HCT116 (cell line): ENCODE data around the gene PRDM1. TPM values are rescaled to one million over a fixed set of nuclear protein-coding genes. Genes with fewer than 3 reads are reported as not detected.

Experiments used
- ATAC-seq: fragments of 200-7000 bp; cut with Tn5 transposase; 2 replicates; pipeline ENCODE4 v1.9.1; 2020; ENCODE audit warnings: mild to moderate bottlenecking, moderate library complexity
- BruUV-seq: library from RNA; stranded (reverse); fragments of 400-500 nt; replicated peaks from 2 replicates; lab custom pipeline; 2021; lab: Mats Ljungman, UMichigan
- CTCF ChIA-PET: fragments of 300-600 bp; sonication (Branson Sonifier 250); formaldehyde crosslinking; loops from one replicate; lab custom pipeline; 2021; ENCODE audit warnings: antibody characterized with exemption; lab: Charles Lee
- POLR2A ChIA-PET: fragments of 300-600, 350-600 bp; sonication (Branson Sonifier 250); formaldehyde crosslinking; loops from one replicate; lab custom pipeline; 2021; ENCODE audit warnings: antibody characterized with exemption; lab: Charles Lee
- RAD21 ChIA-PET, 2 experiments: fragments of 300-600 bp; sonication (Branson Sonifier 250); formaldehyde crosslinking; loops; one replicate each; lab custom pipeline; 2023; ENCODE audit warnings: low total read pairs in 2 of 2; ENCODE audit not compliant: uncharacterized antibody in 2 of 2, unreplicated experiment in 2 of 2, low non-redundant PET in 1 of 2; lab: Charles Lee
- DNase-seq: peaks from one replicate; pipeline ENCODE4 v3.0.0-alpha.2; 2010; ENCODE audit warnings: low read depth, low spot score
- H2AFZ ChIP-seq: fragments of 200-600 bp; shearing (Covaris generic), sonication (generic); 2 replicates; pipeline ENCODE4 v1.6.1; 2017; ENCODE audit warnings: low read depth, mixed run types, mixed read lengths, antibody characterized with exemption, low read length; ENCODE audit not compliant: poor library complexity, severe bottlenecking
- H3K27ac ChIP-seq: 2 replicates; pipeline ENCODE4 v1.5.1; 2012; ENCODE audit warnings: low read depth, low read length
- H3K27me3 ChIP-seq: fragments of 200-600 bp; sonication (generic); 2 replicates; pipeline ENCODE4 v1.6.1; 2016; ENCODE audit warnings: mixed run types, low read length, mixed read lengths; ENCODE audit not compliant: insufficient read depth
- H3K36me3 ChIP-seq, 2 experiments: fragments of 200-500 bp in 1 of 2; fragments of 200-600 bp in 1 of 2; sonication (Bioruptor generic) in 1 of 2; sonication (generic) in 1 of 2; 2 replicates each; pipeline versions ENCODE4 v1.5.1 to v1.6.1; 2014 to 2016; ENCODE audit warnings: low read length in 2 of 2, inconsistent platforms in 1 of 2, mixed read lengths in 1 of 2, mixed run types in 1 of 2; ENCODE audit not compliant: insufficient read depth in 2 of 2, control insufficient read depth in 1 of 2
- H3K4me1 ChIP-seq, 2 experiments: fragments of 200-600 bp in 1 of 2; sonication (generic) in 1 of 2; 2 replicates each; pipeline versions ENCODE4 v1.5.1 to v1.6.1; 2012 to 2017; ENCODE audit warnings: low read length in 2 of 2, inconsistent platforms in 1 of 2, mild to moderate bottlenecking in 1 of 2, mixed read lengths in 1 of 2, mixed run types in 1 of 2, moderate library complexity in 1 of 2; ENCODE audit not compliant: insufficient read depth in 2 of 2, control insufficient read depth in 1 of 2
- H3K4me2 ChIP-seq: fragments of 200-600 bp; sonication (generic); 2 replicates; pipeline ENCODE4 v1.6.1; 2017; ENCODE audit warnings: mixed run types, low read length, mixed read lengths
- H3K4me3 ChIP-seq, 2 experiments: fragments of 200-600 bp in 1 of 2; sonication (generic) in 1 of 2; replicated peaks in 1 of 2; 2 replicates each; pipeline ENCODE4 v1.5.1; 2011 to 2016; ENCODE audit warnings: low read length in 2 of 2, control low read depth in 1 of 2, low read depth in 1 of 2, mild to moderate bottlenecking in 1 of 2, mixed read lengths in 1 of 2, mixed run types in 1 of 2
- H3K79me2 ChIP-seq: fragments of 200-600 bp; sonication (generic); 2 replicates; pipeline ENCODE4 v1.6.1; 2017; ENCODE audit warnings: mild to moderate bottlenecking, mixed run types, low read length, moderate library complexity, mixed read lengths; ENCODE audit not compliant: insufficient read depth
- H3K9ac ChIP-seq: fragments of 200-600 bp; sonication (generic); 2 replicates; pipeline ENCODE4 v1.6.1; 2016; ENCODE audit warnings: low read length, mixed read lengths
- H3K9me2 ChIP-seq: fragments of 200-600 bp; sonication (generic), shearing (Covaris generic); 2 replicates; pipeline ENCODE4 v1.6.1; 2017; ENCODE audit warnings: mixed run types, mild to moderate bottlenecking, moderate library complexity; ENCODE audit not compliant: insufficient read depth
- H3K9me3 ChIP-seq, 2 experiments: fragments of 200-500 bp in 1 of 2; fragments of 200-600 bp in 1 of 2; sonication (Bioruptor generic) in 1 of 2; sonication (generic) in 1 of 2; 2 replicates each; pipeline ENCODE4 v1.6.1; 2014 to 2017; ENCODE audit warnings: low read length in 2 of 2, mixed read lengths in 2 of 2, inconsistent platforms in 1 of 2, low read depth in 1 of 2, mild to moderate bottlenecking in 1 of 2, mixed run types in 1 of 2, moderate library complexity in 1 of 2; ENCODE audit not compliant: control insufficient read depth in 1 of 2, insufficient read depth in 1 of 2
- H4K20me1 ChIP-seq: fragments of 200-600 bp; sonication (generic), shearing (Covaris generic); 2 replicates; pipeline ENCODE4 v1.6.1; 2017; ENCODE audit warnings: mixed run types, mild to moderate bottlenecking, moderate library complexity; ENCODE audit not compliant: insufficient read depth
- ATF3 ChIP-seq: IDR thresholded peaks from 2 replicates; pipeline ENCODE4 v1.6.1; 2012
- CBX3 ChIP-seq: IDR thresholded peaks from 2 replicates; pipeline ENCODE4 v1.6.1; 2012; ENCODE audit warnings: low read depth
- EZH2phosphoT487 ChIP-seq: fragments of 200-600 bp; IDR thresholded peaks from 2 replicates; pipeline ENCODE4 v1.6.1; 2018; ENCODE audit warnings: antibody characterized with exemption, borderline replicate concordance
- JUND ChIP-seq: IDR thresholded peaks from 2 replicates; pipeline ENCODE4 v1.6.1; 2012
- MAX ChIP-seq: IDR thresholded peaks from 2 replicates; pipeline ENCODE4 v1.6.1; 2012
- POLR2A ChIP-seq: IDR thresholded peaks from 2 replicates; pipeline ENCODE4 v1.7.0; 2011; ENCODE audit warnings: borderline replicate concordance; ENCODE audit not compliant: insufficient read depth, insufficient read length; ENCODE audit errors: extremely low read depth
- RAD21 ChIP-seq: IDR thresholded peaks from 2 replicates; pipeline ENCODE4 v1.6.1; 2012; ENCODE audit warnings: low read depth, mild to moderate bottlenecking
- SIN3A ChIP-seq: IDR thresholded peaks from 2 replicates; pipeline ENCODE4 v1.6.1; 2012; ENCODE audit warnings: low read depth
- SRF ChIP-seq: IDR thresholded peaks from 2 replicates; pipeline ENCODE4 v1.6.1; 2012; ENCODE audit warnings: low read depth
- YY1 ChIP-seq: IDR thresholded peaks from 2 replicates; pipeline ENCODE4 v1.6.1; 2011; ENCODE audit warnings: low read length, low read depth, moderate library complexity, mild to moderate bottlenecking; ENCODE audit not compliant: insufficient replicate concordance; ENCODE audit errors: extremely low read depth
- ZFX ChIP-seq: fragments of 450-650 bp; IDR thresholded peaks from 2 replicates; pipeline ENCODE4 v1.6.1; 2017
- intact Hi-C: fragments of 100-400 bp; cut with micrococcal nuclease; formaldehyde crosslinking; loops from 2 replicates; pipeline ENCODE4 v1.10.0; 2022
- total RNA-seq: library from RNA; stranded (reverse); gene quantifications from one replicate; pipeline ENCODE4 v1.2.1, GENCODE V29; 2021; ENCODE audit not compliant: unreplicated experiment
- TF ChIP-seq, protein P1 (sequence below), 3 experiments: fragments of 200-600 bp in 1 of 3; sonication (generic) in 1 of 3; IDR thresholded peaks in 2 of 3; conservative IDR thresholded peaks in 1 of 3; 2 replicates each; pipeline ENCODE4 v1.5.1; 2012 to 2017; ENCODE audit warnings: low read depth in 2 of 3, low read length in 2 of 3, antibody characterized with exemption in 1 of 3, borderline replicate concordance in 1 of 3, control low read depth in 1 of 3, mild to moderate bottlenecking in 1 of 3, mixed read lengths in 1 of 3, mixed run types in 1 of 3, moderate library complexity in 1 of 3; ENCODE audit not compliant: insufficient read depth in 1 of 3

The PRDM1 gene
- total RNA-seq, 1 experiment from 2014 or later = 3.4 TPM

- Histone ChIP-seq H3K36me3 (no peaks in the 10 kb centered on the region), H3K4me3 (no peak overlapping the region), H4K20me1 (no peaks in the 10 kb centered on the region), H3K79me2 (no peaks in the 10 kb centered on the region), H3K9me3 (no peaks in the 10 kb centered on the region), H3K4me2 (no peak overlapping the region), H3K9ac (no peak overlapping the region), H2AFZ (no peak overlapping the region), H3K27me3 (no peaks in the 10 kb centered on the region), H3K9me2 (no peaks in the 10 kb centered on the region), H3K27ac (no peak overlapping the region), H3K4me1 (peaks cover 5 to 7% of the 10 kb centered on the region in 2 experiments; a peak in 2 of 4 replicates)
- DNase-seq = no peak
- BruUV-seq = no TSS peak
- ChIA-PET CTCF (no interaction called here), RAD21 (no interaction called here), POLR2A (no interaction called here)
- intact Hi-C loops = no loop called here
- no peak for ATAC-seq
- TF ChIP-seq POLR2A (no peak), SIN3A (no peak), ZFX (no peak), YY1 (no peak), RAD21 (no peak), JUND (no peak), CBX3 (no peak)
Measured at GRCh38 chr6:106110164-106110826, 24.2 kb downstream of the PRDM1 start.

GRCh38 chr6:106112433-106112832 is 26.3 kb downstream of the PRDM1 start:
- Histone ChIP-seq H3K9me2 (no peaks in the 10 kb centered on the region), H3K9me3 (no peaks in the 10 kb centered on the region), H3K79me2 (no peaks in the 10 kb centered on the region), H3K27me3 (no peaks in the 10 kb centered on the region), H3K4me1 (no peaks in the 10 kb centered on the region), H4K20me1 (no peaks in the 10 kb centered on the region), H3K36me3 (no peaks in the 10 kb centered on the region), H3K4me3 (no peak overlapping the region), H3K27ac (no peak overlapping the region), H3K4me2 (no peak overlapping the region), H2AFZ (no peak overlapping the region), H3K9ac (no peak overlapping the region)
- no peak for TF ChIP-seq SRF
- TF ChIP-seq, protein P1, sequence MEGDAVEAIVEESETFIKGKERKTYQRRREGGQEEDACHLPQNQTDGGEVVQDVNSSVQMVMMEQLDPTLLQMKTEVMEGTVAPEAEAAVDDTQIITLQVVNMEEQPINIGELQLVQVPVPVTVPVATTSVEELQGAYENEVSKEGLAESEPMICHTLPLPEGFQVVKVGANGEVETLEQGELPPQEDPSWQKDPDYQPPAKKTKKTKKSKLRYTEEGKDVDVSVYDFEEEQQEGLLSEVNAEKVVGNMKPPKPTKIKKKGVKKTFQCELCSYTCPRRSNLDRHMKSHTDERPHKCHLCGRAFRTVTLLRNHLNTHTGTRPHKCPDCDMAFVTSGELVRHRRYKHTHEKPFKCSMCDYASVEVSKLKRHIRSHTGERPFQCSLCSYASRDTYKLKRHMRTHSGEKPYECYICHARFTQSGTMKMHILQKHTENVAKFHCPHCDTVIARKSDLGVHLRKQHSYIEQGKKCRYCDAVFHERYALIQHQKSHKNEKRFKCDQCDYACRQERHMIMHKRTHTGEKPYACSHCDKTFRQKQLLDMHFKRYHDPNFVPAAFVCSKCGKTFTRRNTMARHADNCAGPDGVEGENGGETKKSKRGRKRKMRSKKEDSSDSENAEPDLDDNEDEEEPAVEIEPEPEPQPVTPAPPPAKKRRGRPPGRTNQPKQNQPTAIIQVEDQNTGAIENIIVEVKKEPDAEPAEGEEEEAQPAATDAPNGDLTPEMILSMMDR (IDR thresholded peaks at IDR 0.05 in 2 of 3, conservative IDR thresholded peaks at IDR 0.05 in 1 of 3; ENCODE audit: borderline replicate concordance in 1 of 3, insufficient read depth in 1 of 3, low read depth in 2 of 3, low read length in 2 of 3) = no peak
- TF ChIP-seq EZH2phosphoT487 = no peak
- no peak for TF ChIP-seq ATF3
- no peak for TF ChIP-seq MAX
- no peak for TF ChIP-seq YY1
- ChIA-PET POLR2A (no interaction called here), RAD21 (no interaction called here), CTCF (no interaction called here)
- no TSS peak for BruUV-seq
- ATAC-seq (no peak), DNase-seq (no peak)
- intact Hi-C loops = no loop called here
